Measurements from ENCODE around the gene TLE2.

GRCh38 chr19:3048190-3048533 is 19.1 kb upstream of the TLE2 start:
- no peak for TF ChIP-seq CTCF (optimal IDR thresholded peaks at IDR 0.05 in 1 of 3, IDR thresholded peaks at IDR 0.05 in 1 of 3, conservative IDR thresholded peaks at IDR 0.05 in 1 of 3; ENCODE audit: extremely low read depth in 1 of 3, insufficient read depth in 2 of 3, low read length in 3 of 3)
- no peak for TF ChIP-seq EZH2 (IDR thresholded peaks at IDR 0.05; ENCODE audit: low read length)

All from keratinocyte (primary cell).